GM12878 (cell line): ENCODE measurements around the gene PLEKHG4B. TPM values are rescaled to one million over a fixed set of nuclear protein-coding genes. Genes with fewer than 3 reads are reported as not detected.

Experiments used
- ATAC-seq: fragments of 200-7000 bp; cut with Tn5 transposase; 3 replicates; pipeline ENCODE4 v1.9.1; 2020; ENCODE audit warnings: mild to moderate bottlenecking, moderate library complexity
- BruUV-seq: library from RNA; stranded (reverse); fragments of 400-500 nt; replicated peaks from 2 replicates; lab custom pipeline; 2021; lab: Mats Ljungman, UMichigan
- CTCF ChIA-PET: fragments of 300-600 bp; sonication (Branson Sonifier 250); formaldehyde crosslinking; extraction: SDS; loops from one replicate; lab custom pipeline; 2021; ENCODE audit warnings: inconsistent platforms; lab: Yijun Ruan, JAX
- POLR2A ChIA-PET: fragments of 350-600 bp; formaldehyde crosslinking; extraction: SDS; loops from one replicate; lab custom pipeline; 2021; ENCODE audit warnings: inconsistent platforms; lab: Charles Lee
- RAD21 ChIA-PET: fragments of 300-600 bp; sonication (Branson Sonifier 250); formaldehyde crosslinking; loops from one replicate; lab custom pipeline; 2023; ENCODE audit warnings: antibody characterized with exemption; ENCODE audit not compliant: unreplicated experiment; lab: Charles Lee
- SMC1A ChIA-PET: fragments of 300-600 bp; sonication (Branson Sonifier 250); formaldehyde crosslinking; loops from one replicate; lab custom pipeline; 2023; ENCODE audit not compliant: unreplicated experiment, uncharacterized antibody; lab: Charles Lee
- DNase-seq: peaks from one replicate; pipeline ENCODE4 v3.0.0-alpha.2; 2011; ENCODE audit warnings: low read depth, low spot score
- FAIRE-seq: peaks from 3 replicates; lab custom pipeline; 2011; peaks lifted over from hg19 to GRCh38; lab: Jason Lieb, UNC
- H2AFZ ChIP-seq: 2 replicates; pipeline ENCODE4 v1.6.0; 2011; ENCODE audit warnings: low read depth, low read length, control low read depth; ENCODE audit not compliant: control insufficient read depth
- H3K27ac ChIP-seq: 2 replicates; pipeline ENCODE4 v1.5.1; 2011; ENCODE audit warnings: control low read depth; ENCODE audit not compliant: control insufficient read depth, insufficient read depth
- H3K27me3 ChIP-seq, 2 experiments: replicated peaks in 1 of 2; 2 replicates each; pipeline versions ENCODE4 v1.6.0 to v1.6.1; 2011; ENCODE audit warnings: low read length in 1 of 2; ENCODE audit not compliant: control insufficient read depth in 2 of 2, insufficient read depth in 2 of 2
- H3K36me3 ChIP-seq, 2 experiments: 2 replicates each; pipeline ENCODE4 v1.5.1; 2011; ENCODE audit warnings: low read length in 1 of 2; ENCODE audit not compliant: control insufficient read depth in 2 of 2, insufficient read depth in 2 of 2
- H3K4me1 ChIP-seq: 2 replicates; pipeline ENCODE4 v1.6.1; 2011; ENCODE audit warnings: mild to moderate bottlenecking, low read length, moderate library complexity, mixed read lengths; ENCODE audit not compliant: control insufficient read depth, insufficient read depth
- H3K4me2 ChIP-seq: 2 replicates; pipeline ENCODE4 v1.6.0; 2011; ENCODE audit warnings: control low read depth; ENCODE audit not compliant: control insufficient read depth, insufficient read depth
- H3K4me3 ChIP-seq: fragments of 200-600 bp; sonication (generic); 2 replicates; pipeline ENCODE4 v1.5.1; 2016
- H3K79me2 ChIP-seq: 2 replicates; pipeline ENCODE4 v1.6.0; 2011; ENCODE audit warnings: low read length; ENCODE audit not compliant: control insufficient read depth, insufficient read depth
- H3K9ac ChIP-seq: 2 replicates; pipeline ENCODE4 v1.8.0; 2011; ENCODE audit warnings: low read length, control low read depth, mixed read lengths; ENCODE audit not compliant: control insufficient read depth, insufficient read depth
- H3K9me3 ChIP-seq: replicated peaks from 3 replicates; pipeline ENCODE4 v1.5.1; 2011; ENCODE audit warnings: mild to moderate bottlenecking, low read length; ENCODE audit not compliant: control insufficient read depth, insufficient read depth
- H4K20me1 ChIP-seq: 2 replicates; pipeline ENCODE4 v1.6.0; 2011; ENCODE audit not compliant: control insufficient read depth, insufficient read depth
- GABPA ChIP-seq: IDR thresholded peaks from 2 replicates; pipeline ENCODE4 v1.6.1; 2014; ENCODE audit warnings: antibody characterized with exemption, low read depth, mild to moderate bottlenecking, inconsistent platforms
- NFYB ChIP-seq: IDR thresholded peaks from 2 replicates; pipeline ENCODE4 v1.6.1; 2011; ENCODE audit warnings: low read depth, mild to moderate bottlenecking, low read length, improper control_type of control experiment, moderate library complexity; ENCODE audit not compliant: insufficient read depth
- WRNIP1 ChIP-seq: IDR thresholded peaks from 2 replicates; pipeline ENCODE4 v1.6.1; 2011; ENCODE audit warnings: low read depth, low read length, improper control_type of control experiment, borderline replicate concordance
- WGBS: methylation state at CpG from one replicate; pipeline ENCODE4 v1.1.6; 2016; ENCODE audit warnings: low lambda C conversion rate; ENCODE audit not compliant: insufficient replicate concordance, insufficient coverage; ENCODE audit errors: missing lambda C conversion rate; 5-methylcytosine and 5-hydroxymethylcytosine counted together
- in situ Hi-C: fragments of 300-500 bp; cut with MboI; formaldehyde crosslinking; loops from 9 replicates; pipeline ENCODE4 v1.14.3; 2018; ENCODE audit warnings: mixed read lengths
- intact Hi-C: fragments of 100-400 bp; cut with micrococcal nuclease; formaldehyde crosslinking; loops from one replicate; pipeline ENCODE4 v1.14.2; 2022; ENCODE audit not compliant: unreplicated experiment
- polyA plus RNA-seq, 11 experiments: library from polyadenylated mRNA; depleted of rRNA in 4 of 11; unstranded in 6 of 11; stranded (reverse) in 5 of 11; fragments of >200 nt; fragmentation: Nextera tagmentation in 4 of 11; fragmentation: Illumina TruSeq in 1 of 11; extraction: Ambion mirVana in 4 of 11; extraction: Trizol in 1 of 11; gene quantifications; 1 replicate in 1 of 11; 2 replicates in 10 of 11; pipeline versions ENCODE4 v1.2.1 to v1.2.3, GENCODE V29; 2011 to 2016; ENCODE audit warnings: inconsistent platforms in 2 of 11, missing spikeins in 2 of 11, low read depth in 1 of 11
- total RNA-seq, 4 experiments: library from RNA; depleted of rRNA in 3 of 4; stranded (reverse); fragments of >200 nt in 3 of 4; fragmentation: Illumina TruSeq in 1 of 4; extraction: Trizol in 1 of 4; gene quantifications; 2 replicates each; pipeline versions ENCODE4 v1.2.1 to v1.2.3, GENCODE V29; 2013 to 2021
- TF ChIP-seq, protein P1 (sequence below): fragments of 450-650 bp; IDR thresholded peaks from 2 replicates; pipeline ENCODE4 v1.6.1; 2016; ENCODE audit warnings: mild to moderate bottlenecking, moderate library complexity, borderline replicate concordance
- TF ChIP-seq, protein P2 (sequence below): fragments of 450-650 bp; IDR thresholded peaks from 2 replicates; pipeline ENCODE4 v1.6.1; 2018; ENCODE audit warnings: mild to moderate bottlenecking, low read depth, moderate library complexity; ENCODE audit not compliant: partially characterized antibody

Gene PLEKHG4B
- total and polyA plus RNA-seq, 10 of the 15 experiments (the other 5 are each of a cell fraction or from before 2014, with no cell fraction given): under 0.01 to 0.05 (median 0.01) TPM; not detected in 6

DNA sequence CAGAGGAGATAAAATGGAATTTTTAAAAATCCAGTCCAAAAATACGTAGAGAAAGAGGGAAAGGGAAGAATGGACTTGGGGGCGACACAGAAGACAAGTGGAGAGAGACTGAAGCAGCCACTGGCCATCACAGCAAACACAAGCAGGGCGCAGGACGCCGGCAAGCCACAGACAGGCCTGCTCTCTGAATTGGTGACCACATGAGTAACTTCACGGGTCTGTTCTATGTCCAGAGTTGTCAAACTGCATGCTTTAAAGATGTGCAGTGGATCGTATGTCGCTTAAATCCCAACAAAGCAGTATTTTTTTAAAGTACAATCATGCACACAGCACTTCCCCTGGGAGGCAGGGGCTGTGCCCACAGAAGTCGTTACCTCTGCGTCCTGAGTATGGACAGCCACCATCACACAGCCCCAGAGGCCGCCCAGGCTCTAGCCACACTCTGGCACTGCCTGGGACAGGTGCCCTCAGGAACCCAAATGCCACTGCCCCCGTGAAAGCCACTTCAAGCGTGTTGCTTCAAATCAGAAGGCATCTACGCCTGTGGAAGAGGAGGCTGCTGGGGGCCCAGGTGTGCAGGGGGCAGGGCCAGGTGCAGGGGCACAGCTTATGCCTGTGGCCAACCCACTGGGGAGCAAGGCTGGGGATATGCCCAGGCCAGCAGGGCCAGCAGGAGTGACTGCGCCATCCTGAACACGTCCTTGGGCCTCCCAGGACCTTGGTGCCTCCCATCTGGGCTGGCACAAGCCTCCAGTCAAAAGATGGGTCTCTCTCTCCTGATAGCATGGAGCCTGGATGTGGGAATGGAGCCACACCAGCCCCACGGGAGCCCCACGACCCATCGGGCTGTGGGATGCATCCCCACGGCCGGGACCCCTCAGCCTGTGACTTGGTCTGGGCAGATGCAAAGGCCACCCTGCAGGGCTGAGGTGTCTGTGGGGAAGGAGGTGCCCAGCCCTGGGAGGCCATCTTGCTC lies 93.4 kb downstream of the PLEKHG4B start:
- POLR2A ChIA-PET: no interaction called here
- intact Hi-C loops: no loop called here
- Histone ChIP-seq H3K79me2 (no peaks in the 10 kb centered on the region), H3K27me3 (no peaks in the 10 kb centered on the region; a peak in 3 of 4 replicates), H3K4me2 (no peak overlapping the region), H3K4me1 (peaks cover 13% of the 10 kb centered on the region), H4K20me1 (no peaks in the 10 kb centered on the region; the same call in 1 of the 2 replicates), H3K27ac (no peak overlapping the region), H3K36me3 (no peaks in the 10 kb centered on the region), H3K9ac (no peak overlapping the region), H3K9me3 (no peaks in the 10 kb centered on the region), H2AFZ (no peak overlapping the region), H3K4me3 (no peak overlapping the region)
- WGBS: 29% methylated on average over 21 of the region's 21 CpGs
- RAD21 ChIA-PET: no interaction called here
- FAIRE-seq (no peak), DNase-seq (no peak), ATAC-seq (no peak)
- no peak for TF ChIP-seq GABPA
- TF ChIP-seq WRNIP1: no peak
- TF ChIP-seq, protein P1, sequence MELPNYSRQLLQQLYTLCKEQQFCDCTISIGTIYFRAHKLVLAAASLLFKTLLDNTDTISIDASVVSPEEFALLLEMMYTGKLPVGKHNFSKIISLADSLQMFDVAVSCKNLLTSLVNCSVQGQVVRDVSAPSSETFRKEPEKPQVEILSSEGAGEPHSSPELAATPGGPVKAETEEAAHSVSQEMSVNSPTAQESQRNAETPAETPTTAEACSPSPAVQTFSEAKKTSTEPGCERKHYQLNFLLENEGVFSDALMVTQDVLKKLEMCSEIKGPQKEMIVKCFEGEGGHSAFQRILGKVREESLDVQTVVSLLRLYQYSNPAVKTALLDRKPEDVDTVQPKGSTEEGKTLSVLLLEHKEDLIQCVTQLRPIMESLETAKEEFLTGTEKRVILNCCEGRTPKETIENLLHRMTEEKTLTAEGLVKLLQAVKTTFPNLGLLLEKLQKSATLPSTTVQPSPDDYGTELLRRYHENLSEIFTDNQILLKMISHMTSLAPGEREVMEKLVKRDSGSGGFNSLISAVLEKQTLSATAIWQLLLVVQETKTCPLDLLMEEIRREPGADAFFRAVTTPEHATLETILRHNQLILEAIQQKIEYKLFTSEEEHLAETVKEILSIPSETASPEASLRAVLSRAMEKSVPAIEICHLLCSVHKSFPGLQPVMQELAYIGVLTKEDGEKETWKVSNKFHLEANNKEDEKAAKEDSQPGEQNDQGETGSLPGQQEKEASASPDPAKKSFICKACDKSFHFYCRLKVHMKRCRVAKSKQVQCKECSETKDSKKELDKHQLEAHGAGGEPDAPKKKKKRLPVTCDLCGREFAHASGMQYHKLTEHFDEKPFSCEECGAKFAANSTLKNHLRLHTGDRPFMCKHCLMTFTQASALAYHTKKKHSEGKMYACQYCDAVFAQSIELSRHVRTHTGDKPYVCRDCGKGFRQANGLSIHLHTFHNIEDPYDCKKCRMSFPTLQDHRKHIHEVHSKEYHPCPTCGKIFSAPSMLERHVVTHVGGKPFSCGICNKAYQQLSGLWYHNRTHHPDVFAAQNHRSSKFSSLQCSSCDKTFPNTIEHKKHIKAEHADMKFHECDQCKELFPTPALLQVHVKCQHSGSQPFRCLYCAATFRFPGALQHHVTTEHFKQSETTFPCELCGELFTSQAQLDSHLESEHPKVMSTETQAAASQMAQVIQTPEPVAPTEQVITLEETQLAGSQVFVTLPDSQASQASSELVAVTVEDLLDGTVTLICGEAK: no peak
- TF ChIP-seq NFYB: no peak
- TF ChIP-seq, protein P2, sequence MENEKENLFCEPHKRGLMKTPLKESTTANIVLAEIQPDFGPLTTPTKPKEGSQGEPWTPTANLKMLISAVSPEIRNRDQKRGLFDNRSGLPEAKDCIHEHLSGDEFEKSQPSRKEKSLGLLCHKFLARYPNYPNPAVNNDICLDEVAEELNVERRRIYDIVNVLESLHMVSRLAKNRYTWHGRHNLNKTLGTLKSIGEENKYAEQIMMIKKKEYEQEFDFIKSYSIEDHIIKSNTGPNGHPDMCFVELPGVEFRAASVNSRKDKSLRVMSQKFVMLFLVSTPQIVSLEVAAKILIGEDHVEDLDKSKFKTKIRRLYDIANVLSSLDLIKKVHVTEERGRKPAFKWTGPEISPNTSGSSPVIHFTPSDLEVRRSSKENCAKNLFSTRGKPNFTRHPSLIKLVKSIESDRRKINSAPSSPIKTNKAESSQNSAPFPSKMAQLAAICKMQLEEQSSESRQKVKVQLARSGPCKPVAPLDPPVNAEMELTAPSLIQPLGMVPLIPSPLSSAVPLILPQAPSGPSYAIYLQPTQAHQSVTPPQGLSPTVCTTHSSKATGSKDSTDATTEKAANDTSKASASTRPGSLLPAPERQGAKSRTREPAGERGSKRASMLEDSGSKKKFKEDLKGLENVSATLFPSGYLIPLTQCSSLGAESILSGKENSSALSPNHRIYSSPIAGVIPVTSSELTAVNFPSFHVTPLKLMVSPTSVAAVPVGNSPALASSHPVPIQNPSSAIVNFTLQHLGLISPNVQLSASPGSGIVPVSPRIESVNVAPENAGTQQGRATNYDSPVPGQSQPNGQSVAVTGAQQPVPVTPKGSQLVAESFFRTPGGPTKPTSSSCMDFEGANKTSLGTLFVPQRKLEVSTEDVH: no peak
- SMC1A ChIA-PET: interaction anchor here (0.6 kb wide), 1 partner anchor 91 kb away, joined by 3 read pairs; no protein-coding TSS in a partner anchor
- in situ Hi-C loops: no loop called here
- no TSS peak for BruUV-seq
- CTCF ChIA-PET: interaction anchor here (0.7 kb wide), 1 partner anchor 141 kb away, joined by 4 read pairs; no protein-coding TSS in a partner anchor
